Measurements from ENCODE around the gene ZFAND3. TPM values are rescaled to one million over a fixed set of nuclear protein-coding genes. Genes with fewer than 3 reads are reported as not detected.

ZFAND3 gene
- total RNA-seq, 1 donor from 2014 or later, result 131 TPM

DNA sequence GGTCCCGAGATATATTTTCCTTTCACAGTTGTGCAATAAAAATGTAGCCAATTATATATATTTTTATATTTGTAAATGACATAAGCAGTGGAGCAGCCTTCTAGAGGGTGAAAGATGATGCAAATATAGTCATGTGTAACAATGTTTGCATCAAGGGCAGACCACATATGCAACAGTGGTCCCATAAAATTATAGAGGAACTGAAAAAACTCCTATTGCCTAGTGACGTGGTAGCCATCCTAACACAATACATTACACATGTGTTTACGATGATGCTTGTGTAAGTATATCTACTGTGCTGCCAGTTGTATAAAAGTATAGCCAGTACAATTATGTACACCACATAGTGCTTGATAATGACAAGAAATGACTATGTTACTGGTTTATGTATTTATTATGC is 162.8 kb downstream of the ZFAND3 start:
- Mint-ChIP-seq H3K27me3 (ENCODE audit: low read depth, unreplicated experiment) (no peaks in the 10 kb centered on the region), H3K4me1 (ENCODE audit: low read depth, unreplicated experiment) (peaks cover 47% of the 10 kb centered on the region), H3K9me3 (ENCODE audit: unreplicated experiment) (peaks cover 2% of the 10 kb centered on the region), H3K27ac (ENCODE audit: unreplicated experiment) (no peak overlapping the region), H3K36me3 (ENCODE audit: low read depth, unreplicated experiment) (no peaks in the 10 kb centered on the region), H3K4me3 (ENCODE audit: unreplicated experiment) (no peak overlapping the region)
- TF ChIP-seq EZH2 (IDR thresholded peaks at IDR 0.05; ENCODE audit: insufficient read depth, low read length), result no peak
- TF ChIP-seq, protein P1, sequence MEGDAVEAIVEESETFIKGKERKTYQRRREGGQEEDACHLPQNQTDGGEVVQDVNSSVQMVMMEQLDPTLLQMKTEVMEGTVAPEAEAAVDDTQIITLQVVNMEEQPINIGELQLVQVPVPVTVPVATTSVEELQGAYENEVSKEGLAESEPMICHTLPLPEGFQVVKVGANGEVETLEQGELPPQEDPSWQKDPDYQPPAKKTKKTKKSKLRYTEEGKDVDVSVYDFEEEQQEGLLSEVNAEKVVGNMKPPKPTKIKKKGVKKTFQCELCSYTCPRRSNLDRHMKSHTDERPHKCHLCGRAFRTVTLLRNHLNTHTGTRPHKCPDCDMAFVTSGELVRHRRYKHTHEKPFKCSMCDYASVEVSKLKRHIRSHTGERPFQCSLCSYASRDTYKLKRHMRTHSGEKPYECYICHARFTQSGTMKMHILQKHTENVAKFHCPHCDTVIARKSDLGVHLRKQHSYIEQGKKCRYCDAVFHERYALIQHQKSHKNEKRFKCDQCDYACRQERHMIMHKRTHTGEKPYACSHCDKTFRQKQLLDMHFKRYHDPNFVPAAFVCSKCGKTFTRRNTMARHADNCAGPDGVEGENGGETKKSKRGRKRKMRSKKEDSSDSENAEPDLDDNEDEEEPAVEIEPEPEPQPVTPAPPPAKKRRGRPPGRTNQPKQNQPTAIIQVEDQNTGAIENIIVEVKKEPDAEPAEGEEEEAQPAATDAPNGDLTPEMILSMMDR (IDR thresholded peaks at IDR 0.05; ENCODE audit: insufficient read depth, low read depth, low read length), result no peak
- no peak for FAIRE-seq
- no peaks in the 10 kb centered on the region for H3K27me3 ChIP-seq (ENCODE audit: insufficient read depth, low read length)
- H3K36me3 ChIP-seq (ENCODE audit: insufficient read depth, low read length), result no peaks in the 10 kb centered on the region
- no peak overlapping the region for H3K4me3 ChIP-seq (ENCODE audit: insufficient read depth, low read depth, low read length)
- H3K27ac ChIP-seq (ENCODE audit: low read depth, low read length), result no peak overlapping the region
- no peak overlapping the region for H3K9ac ChIP-seq (ENCODE audit: low read length)
- H3K4me1 ChIP-seq (ENCODE audit: insufficient read depth, low read length), result peaks cover 6% of the 10 kb centered on the region
- H3K79me2 ChIP-seq (ENCODE audit: insufficient read depth, low read length), result peaks cover 97% of the 10 kb centered on the region
- H4K20me1 ChIP-seq (ENCODE audit: insufficient read depth, low read length), result peaks cover 90% of the 10 kb centered on the region
- DNase-seq (ENCODE audit: low read depth), result no peak
- H2AFZ ChIP-seq (ENCODE audit: low read depth, low read length), result no peak overlapping the region
- no peaks in the 10 kb centered on the region for H3K9me3 ChIP-seq (ENCODE audit: insufficient read depth, low read depth, low read length)
- no peak overlapping the region for H3K4me2 ChIP-seq (ENCODE audit: low read length)

DNA sequence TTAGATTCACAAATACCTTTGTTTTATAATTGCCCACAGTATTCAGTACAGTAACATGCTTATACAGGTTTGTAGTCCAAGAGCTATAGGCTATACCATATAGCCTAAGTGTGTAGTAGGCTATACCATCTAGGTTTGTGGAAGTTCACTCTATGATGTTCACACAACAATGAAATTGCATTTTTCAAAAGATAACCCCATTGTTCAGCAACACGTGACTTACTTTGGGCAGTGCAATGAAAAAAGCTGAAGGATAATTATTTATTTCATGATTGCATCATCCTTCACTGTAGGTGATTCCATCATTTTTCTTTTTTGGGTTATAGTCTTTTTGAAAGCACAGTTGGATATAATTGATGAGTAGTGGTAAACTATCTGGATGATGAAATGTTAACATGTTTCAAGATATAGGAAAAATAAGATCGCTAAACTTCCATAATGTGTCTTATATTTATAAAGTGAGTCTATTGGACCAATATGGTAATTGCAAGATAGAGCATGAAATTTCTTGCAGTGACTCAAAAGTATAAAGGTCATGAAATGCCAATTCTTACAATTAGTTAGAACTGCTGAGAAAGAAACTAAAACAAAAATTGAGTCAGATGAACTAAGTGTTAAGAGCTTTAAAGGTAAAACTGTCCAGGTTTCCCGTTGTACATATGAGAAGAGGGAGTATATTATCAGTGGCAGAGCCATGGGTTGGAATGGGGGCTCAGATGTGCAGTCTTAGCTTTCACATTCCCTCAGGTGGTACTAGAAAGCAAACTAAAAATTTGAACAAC is 164.4 kb downstream of the ZFAND3 start:
- TF ChIP-seq EZH2 (IDR thresholded peaks at IDR 0.05; ENCODE audit: insufficient read depth, low read length), result no peak
- TF ChIP-seq, protein P1 (IDR thresholded peaks at IDR 0.05; ENCODE audit: insufficient read depth, low read depth, low read length), result no peak
- Histone ChIP-seq H3K79me2 (ENCODE audit: insufficient read depth, low read length) (peaks cover 91% of the 10 kb centered on the region), H3K9ac (ENCODE audit: low read length) (no peak overlapping the region), H3K9me3 (ENCODE audit: insufficient read depth, low read depth, low read length) (no peaks in the 10 kb centered on the region), H3K4me1 (ENCODE audit: insufficient read depth, low read length) (peaks cover 22% of the 10 kb centered on the region), H3K27ac (ENCODE audit: low read depth, low read length) (no peak overlapping the region), H2AFZ (ENCODE audit: low read depth, low read length) (no peak overlapping the region), H3K36me3 (ENCODE audit: insufficient read depth, low read length) (no peaks in the 10 kb centered on the region), H3K27me3 (ENCODE audit: insufficient read depth, low read length) (no peaks in the 10 kb centered on the region), H3K4me2 (ENCODE audit: low read length) (no peak overlapping the region), H3K4me3 (ENCODE audit: insufficient read depth, low read depth, low read length) (no peak overlapping the region), H4K20me1 (ENCODE audit: insufficient read depth, low read length) (peaks cover 90% of the 10 kb centered on the region)
- Mint-ChIP-seq H3K4me1 (ENCODE audit: low read depth, unreplicated experiment) (peaks cover 61% of the 10 kb centered on the region), H3K27ac (ENCODE audit: unreplicated experiment) (no peak overlapping the region), H3K9me3 (ENCODE audit: unreplicated experiment) (no peaks in the 10 kb centered on the region), H3K36me3 (ENCODE audit: low read depth, unreplicated experiment) (no peaks in the 10 kb centered on the region), H3K27me3 (ENCODE audit: low read depth, unreplicated experiment) (no peaks in the 10 kb centered on the region), H3K4me3 (ENCODE audit: unreplicated experiment) (no peak overlapping the region)
- DNase-seq (ENCODE audit: low read depth) (no peak), FAIRE-seq (no peak)

DNA sequence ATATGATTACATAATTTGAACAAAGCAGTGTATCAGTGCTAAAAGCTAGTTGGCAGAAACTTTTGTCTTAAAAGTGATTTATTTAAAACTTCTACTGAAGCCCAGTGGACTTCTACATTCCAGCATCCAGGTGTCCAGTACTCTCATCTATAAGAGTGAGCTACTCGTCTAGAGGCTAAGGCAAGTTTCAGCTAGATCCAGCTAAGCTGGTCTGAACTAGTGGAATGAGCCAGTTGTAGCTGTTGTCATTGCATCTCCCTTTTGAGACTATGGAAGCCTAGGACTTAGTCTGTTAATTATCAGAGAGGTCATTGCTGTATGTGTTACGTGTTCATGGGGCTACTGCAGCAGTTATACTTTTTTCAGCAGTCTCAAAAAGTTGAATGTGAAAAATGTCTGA is 165.1 kb downstream of the ZFAND3 start:
- Histone ChIP-seq H3K79me2 (ENCODE audit: insufficient read depth, low read length) (peaks cover 91% of the 10 kb centered on the region), H3K4me2 (ENCODE audit: low read length) (no peak overlapping the region), H3K9ac (ENCODE audit: low read length) (no peak overlapping the region), H3K27me3 (ENCODE audit: insufficient read depth, low read length) (no peaks in the 10 kb centered on the region), H3K9me3 (ENCODE audit: insufficient read depth, low read depth, low read length) (no peaks in the 10 kb centered on the region), H4K20me1 (ENCODE audit: insufficient read depth, low read length) (peaks cover 90% of the 10 kb centered on the region), H3K36me3 (ENCODE audit: insufficient read depth, low read length) (no peaks in the 10 kb centered on the region), H3K4me1 (ENCODE audit: insufficient read depth, low read length) (peaks cover 24% of the 10 kb centered on the region), H3K27ac (ENCODE audit: low read depth, low read length) (no peak overlapping the region), H3K4me3 (ENCODE audit: insufficient read depth, low read depth, low read length) (no peak overlapping the region), H2AFZ (ENCODE audit: low read depth, low read length) (no peak overlapping the region)
- Mint-ChIP-seq H3K4me3 (ENCODE audit: unreplicated experiment) (no peak overlapping the region), H3K27me3 (ENCODE audit: low read depth, unreplicated experiment) (no peaks in the 10 kb centered on the region), H3K36me3 (ENCODE audit: low read depth, unreplicated experiment) (no peaks in the 10 kb centered on the region), H3K27ac (ENCODE audit: unreplicated experiment) (no peak overlapping the region), H3K4me1 (ENCODE audit: low read depth, unreplicated experiment) (peaks cover 61% of the 10 kb centered on the region), H3K9me3 (ENCODE audit: unreplicated experiment) (no peaks in the 10 kb centered on the region)
- DNase-seq (ENCODE audit: low read depth) (no peak), FAIRE-seq (no peak)
- TF ChIP-seq EZH2 (IDR thresholded peaks at IDR 0.05; ENCODE audit: insufficient read depth, low read length), result no peak
- TF ChIP-seq, protein P1 (IDR thresholded peaks at IDR 0.05; ENCODE audit: insufficient read depth, low read depth, low read length), result no peak

Data from astrocyte (in vitro differentiated cells and primary cell).